ENCODE results near the gene KEL.

KEL gene

GRCh38 chr7:142923391-142923790 lies 38.8 kb downstream of the KEL start:
- no peak overlapping the region for H3K9ac ChIP-seq (ENCODE audit: low read depth, low read length)
- H3K4me2 ChIP-seq (ENCODE audit: low read length) = no peak overlapping the region
- H3K27me3 ChIP-seq (ENCODE audit: control insufficient read depth, insufficient read depth, low read length) = peaks cover 38% of the 10 kb centered on the region
- no peaks in the 10 kb centered on the region for H3K9me3 ChIP-seq (replicated peaks; ENCODE audit: low read length)
- H3K4me3 ChIP-seq (ENCODE audit: low read length) = no peak overlapping the region
- H3K4me1 ChIP-seq (ENCODE audit: control insufficient read depth, insufficient read depth, low read length) = no peaks in the 10 kb centered on the region
- H3K36me3 ChIP-seq (ENCODE audit: insufficient read depth, low read length) = no peaks in the 10 kb centered on the region

- H3K4me2 ChIP-seq (ENCODE audit: low read length) = no peak overlapping the region
- peaks cover 40% of the 10 kb centered on the region for H3K27me3 ChIP-seq (ENCODE audit: control insufficient read depth, insufficient read depth, low read length)
- no peaks in the 10 kb centered on the region for H3K36me3 ChIP-seq (ENCODE audit: insufficient read depth, low read length)
- no peaks in the 10 kb centered on the region for H3K4me1 ChIP-seq (ENCODE audit: control insufficient read depth, insufficient read depth, low read length)
- no peaks in the 10 kb centered on the region for H3K9me3 ChIP-seq (replicated peaks; ENCODE audit: low read length)
- H3K4me3 ChIP-seq (ENCODE audit: low read length) = no peak overlapping the region
- no peak overlapping the region for H3K9ac ChIP-seq (ENCODE audit: low read depth, low read length)
These were observed 42.5 kb downstream of the KEL start for GRCh38 chr7:142919656-142920055.

GRCh38 chr7:142918901-142919300 lies 43.3 kb downstream of the KEL start:
- H3K4me1 ChIP-seq (ENCODE audit: control insufficient read depth, insufficient read depth, low read length) = no peaks in the 10 kb centered on the region
- H3K9me3 ChIP-seq (replicated peaks; ENCODE audit: low read length) = no peaks in the 10 kb centered on the region
- H3K9ac ChIP-seq (ENCODE audit: low read depth, low read length) = no peak overlapping the region
- H3K36me3 ChIP-seq (ENCODE audit: insufficient read depth, low read length) = no peaks in the 10 kb centered on the region
- H3K4me3 ChIP-seq (ENCODE audit: low read length) = no peak overlapping the region
- H3K4me2 ChIP-seq (ENCODE audit: low read length) = no peak overlapping the region
- peaks cover 40% of the 10 kb centered on the region for H3K27me3 ChIP-seq (ENCODE audit: control insufficient read depth, insufficient read depth, low read length)

- Histone ChIP-seq H3K36me3 (ENCODE audit: insufficient read depth, low read length) (no peaks in the 10 kb centered on the region), H3K27me3 (ENCODE audit: control insufficient read depth, insufficient read depth, low read length) (peaks cover 39% of the 10 kb centered on the region), H3K4me1 (ENCODE audit: control insufficient read depth, insufficient read depth, low read length) (no peaks in the 10 kb centered on the region), H3K9me3 (replicated peaks; ENCODE audit: low read length) (no peaks in the 10 kb centered on the region), H3K9ac (ENCODE audit: low read depth, low read length) (no peak overlapping the region), H3K4me3 (ENCODE audit: low read length) (no peak overlapping the region), H3K4me2 (ENCODE audit: low read length) (no peak overlapping the region)
These were observed 44.7 kb downstream of the KEL start for GRCh38 chr7:142917447-142917846.

GRCh38 chr7:142916508-142916907 lies 45.7 kb downstream of the KEL start:
- Histone ChIP-seq H3K36me3 (ENCODE audit: insufficient read depth, low read length) (no peaks in the 10 kb centered on the region), H3K9me3 (replicated peaks; ENCODE audit: low read length) (no peaks in the 10 kb centered on the region), H3K4me1 (ENCODE audit: control insufficient read depth, insufficient read depth, low read length) (no peaks in the 10 kb centered on the region), H3K9ac (ENCODE audit: low read depth, low read length) (no peak overlapping the region), H3K27me3 (ENCODE audit: control insufficient read depth, insufficient read depth, low read length) (peaks cover 41% of the 10 kb centered on the region), H3K4me3 (ENCODE audit: low read length) (no peak overlapping the region), H3K4me2 (ENCODE audit: low read length) (no peak overlapping the region)

- no peak overlapping the region for H3K4me2 ChIP-seq (ENCODE audit: low read length)
- no peak overlapping the region for H3K9ac ChIP-seq (ENCODE audit: low read depth, low read length)
- no peaks in the 10 kb centered on the region for H3K9me3 ChIP-seq (replicated peaks; ENCODE audit: low read length)
- peaks cover 50% of the 10 kb centered on the region for H3K27me3 ChIP-seq (ENCODE audit: control insufficient read depth, insufficient read depth, low read length)
- H3K4me1 ChIP-seq (ENCODE audit: control insufficient read depth, insufficient read depth, low read length) = no peaks in the 10 kb centered on the region
- H3K4me3 ChIP-seq (ENCODE audit: low read length) = no peak overlapping the region
- no peaks in the 10 kb centered on the region for H3K36me3 ChIP-seq (ENCODE audit: insufficient read depth, low read length)
These were observed 46.8 kb downstream of the KEL start for GRCh38 chr7:142915315-142915714.

GRCh38 chr7:142914121-142914520 lies 48.0 kb downstream of the KEL start:
- Histone ChIP-seq H3K4me2 (ENCODE audit: low read length) (no peak overlapping the region), H3K9me3 (replicated peaks; ENCODE audit: low read length) (no peaks in the 10 kb centered on the region), H3K4me1 (ENCODE audit: control insufficient read depth, insufficient read depth, low read length) (no peaks in the 10 kb centered on the region), H3K4me3 (ENCODE audit: low read length) (no peak overlapping the region), H3K36me3 (ENCODE audit: insufficient read depth, low read length) (no peaks in the 10 kb centered on the region), H3K9ac (ENCODE audit: low read depth, low read length) (no peak overlapping the region), H3K27me3 (ENCODE audit: control insufficient read depth, insufficient read depth, low read length) (peaks cover 43% of the 10 kb centered on the region)

- Histone ChIP-seq H3K9ac (ENCODE audit: low read depth, low read length) (no peak overlapping the region), H3K9me3 (replicated peaks; ENCODE audit: low read length) (no peaks in the 10 kb centered on the region), H3K4me2 (ENCODE audit: low read length) (no peak overlapping the region), H3K27me3 (ENCODE audit: control insufficient read depth, insufficient read depth, low read length) (peaks cover 41% of the 10 kb centered on the region), H3K4me3 (ENCODE audit: low read length) (no peak overlapping the region), H3K4me1 (ENCODE audit: control insufficient read depth, insufficient read depth, low read length) (no peaks in the 10 kb centered on the region), H3K36me3 (ENCODE audit: insufficient read depth, low read length) (no peaks in the 10 kb centered on the region)
These were observed 48.6 kb downstream of the KEL start for GRCh38 chr7:142913566-142913965.

GRCh38 chr7:142913051-142913450 lies 49.1 kb downstream of the KEL start:
- H3K27me3 ChIP-seq (ENCODE audit: control insufficient read depth, insufficient read depth, low read length) = peaks cover 38% of the 10 kb centered on the region
- H3K4me3 ChIP-seq (ENCODE audit: low read length) = no peak overlapping the region
- no peak overlapping the region for H3K9ac ChIP-seq (ENCODE audit: low read depth, low read length)
- no peak overlapping the region for H3K4me2 ChIP-seq (ENCODE audit: low read length)
- H3K9me3 ChIP-seq (replicated peaks; ENCODE audit: low read length) = no peaks in the 10 kb centered on the region
- H3K4me1 ChIP-seq (ENCODE audit: control insufficient read depth, insufficient read depth, low read length) = no peaks in the 10 kb centered on the region
- no peaks in the 10 kb centered on the region for H3K36me3 ChIP-seq (ENCODE audit: insufficient read depth, low read length)

- no peaks in the 10 kb centered on the region for H3K4me1 ChIP-seq (ENCODE audit: control insufficient read depth, insufficient read depth, low read length)
- no peaks in the 10 kb centered on the region for H3K36me3 ChIP-seq (ENCODE audit: insufficient read depth, low read length)
- no peak overlapping the region for H3K9ac ChIP-seq (ENCODE audit: low read depth, low read length)
- H3K4me3 ChIP-seq (ENCODE audit: low read length) = no peak overlapping the region
- no peak overlapping the region for H3K4me2 ChIP-seq (ENCODE audit: low read length)
- H3K27me3 ChIP-seq (ENCODE audit: control insufficient read depth, insufficient read depth, low read length) = peaks cover 28% of the 10 kb centered on the region
- no peaks in the 10 kb centered on the region for H3K9me3 ChIP-seq (replicated peaks; ENCODE audit: low read length)
These were observed 51.7 kb downstream of the KEL start for GRCh38 chr7:142910481-142910880.

GRCh38 chr7:142910031-142910433 lies 52.1 kb downstream of the KEL start:
- no peaks in the 10 kb centered on the region for H3K9me3 ChIP-seq (replicated peaks; ENCODE audit: low read length)

GRCh38 chr7:142908921-142909890 lies 53.0 kb downstream of the KEL start:
- Histone ChIP-seq H3K4me1 (ENCODE audit: control insufficient read depth, insufficient read depth, low read length) (no peaks in the 10 kb centered on the region), H3K9ac (ENCODE audit: low read depth, low read length) (no peak overlapping the region), H3K9me3 (replicated peaks; ENCODE audit: low read length) (no peaks in the 10 kb centered on the region), H3K4me2 (ENCODE audit: low read length) (no peak overlapping the region), H3K4me3 (ENCODE audit: low read length) (no peak overlapping the region), H3K27me3 (ENCODE audit: control insufficient read depth, insufficient read depth, low read length) (peaks cover 30% of the 10 kb centered on the region), H3K36me3 (ENCODE audit: insufficient read depth, low read length) (no peaks in the 10 kb centered on the region)

More at GRCh38 chr7:142910031-142910433, 52.1 kb downstream of the KEL start:
- no peak overlapping the region for H3K4me2 ChIP-seq (ENCODE audit: low read length)
- no peak overlapping the region for H3K4me3 ChIP-seq (ENCODE audit: low read length)
- peaks cover 28% of the 10 kb centered on the region for H3K27me3 ChIP-seq (ENCODE audit: control insufficient read depth, insufficient read depth, low read length)
- H3K4me1 ChIP-seq (ENCODE audit: control insufficient read depth, insufficient read depth, low read length) = no peaks in the 10 kb centered on the region
- no peak overlapping the region for H3K9ac ChIP-seq (ENCODE audit: low read depth, low read length)
- no peaks in the 10 kb centered on the region for H3K36me3 ChIP-seq (ENCODE audit: insufficient read depth, low read length)
